ENCODE measurements around the gene IMP4. TPM values are rescaled to one million over a fixed set of nuclear protein-coding genes. Genes with fewer than 3 reads are reported as not detected.
A peak's percentile ranks its signal among the peaks of the same experiment; 100 is the strongest.

Gene IMP4
- total and polyA plus RNA-seq, 2 of the 13 experiments (the other 11 are each of a cell fraction or from before 2014, with no cell fraction given) = 142 to 158 TPM

- TF ChIP-seq ZBTB38 (CRISPR knock-in tag; IDR thresholded peaks at IDR 0.05) (no peak), KDM5B (CRISPR knock-in tag; IDR thresholded peaks at IDR 0.05; ENCODE audit: borderline replicate concordance) (no peak), POLR2A (IDR thresholded peaks at IDR 0.05; ENCODE audit: insufficient read depth in 1 of 2, low read depth in 2 of 2, low read length in 2 of 2) (no peak)
Measured at GRCh38 chr2:130327703-130328527, 14.8 kb upstream of the IMP4 start (continued).

- no peak for ATAC-seq
- Histone ChIP-seq H3K4me2 (ENCODE audit: low read depth, low read length) (peak overlapping the region; percentile 67), H3K27me3 (ENCODE audit: control insufficient read depth in 1 of 2, insufficient read depth in 2 of 2, low read length in 2 of 2) (peaks cover 0 to 37% of the 10 kb centered on the region in 2 experiments; a peak in 4 of 5 replicates), H2AFZ (ENCODE audit: low read length) (no peak overlapping the region), H3K79me2 (ENCODE audit: insufficient read depth, low read length) (no peaks in the 10 kb centered on the region), H3K9ac (ENCODE audit: insufficient read depth, low read depth, low read length) (no peak overlapping the region), H3K4me3 (replicated peaks in 1 of 3; ENCODE audit: insufficient read depth in 1 of 3, low read depth in 2 of 3, low read length in 3 of 3) (no peak overlapping the region), H4K20me1 (ENCODE audit: insufficient read depth, low read length) (no peaks in the 10 kb centered on the region), H3K4me1 (ENCODE audit: insufficient read depth, low read length) (peaks cover 21% of the 10 kb centered on the region), H3K27ac (ENCODE audit: extremely low read length, insufficient read depth, low read length) (no peak overlapping the region), H3K9me3 (ENCODE audit: low read length) (no peaks in the 10 kb centered on the region), H3K36me3 (replicated peaks in 1 of 2; ENCODE audit: control insufficient read depth in 1 of 2, insufficient read depth in 2 of 2, low read length in 2 of 2) (no peaks in the 10 kb centered on the region)
- no peak for FAIRE-seq
- no TSS peak for BruUV-seq (replicated peaks)
- in situ Hi-C loops (cut with HindIII; ENCODE audit: extremely low pct_ligation_motif_present, low pct_unique_long_range_greater_than_20kb) = no loop called here
- WGBS (ENCODE audit: low lambda C conversion rate) = 0% methylated on average over 2 of the region's 2 CpGs
- ChIA-PET POLR2A (interaction anchor here (1.4 to 1.9 kb wide), 2 partner anchors 13 to 27 kb away, joined by 3 to 11 read pairs; partner anchors contain the start of genes IMP4 and PTPN18), CTCF (ENCODE audit: low intra/inter-chr PET ratio, low total read pairs) (interaction anchor here (1.7 kb wide), 1 partner anchor 147 kb away, joined by 5 read pairs; the partner anchor contains the start of genes MZT2B and SMPD4)
- intact Hi-C loops (cut with micrococcal nuclease; ENCODE audit: unreplicated experiment) = no loop called here
- DNase-seq (ENCODE audit: low spot score) = no peak
- TF ChIP-seq ZBTB25 (CRISPR knock-in tag; IDR thresholded peaks at IDR 0.05) (no peak), ATAD3A (CRISPR knock-in tag; IDR thresholded peaks at IDR 0.05) (no peak), NAIF1 (CRISPR knock-in tag; IDR thresholded peaks at IDR 0.05; ENCODE audit: borderline replicate concordance) (no peak), TEAD3 (CRISPR knock-in tag; optimal IDR thresholded peaks at IDR 0.05; ENCODE audit: borderline replicate concordance) (no peak), PREB (CRISPR knock-in tag; IDR thresholded peaks at IDR 0.05) (no peak), THYN1 (CRISPR knock-in tag; IDR thresholded peaks at IDR 0.05; ENCODE audit: borderline replicate concordance, low read depth) (no peak), RCOR2 (CRISPR knock-in tag; IDR thresholded peaks at IDR 0.05) (no peak), PCBP2 (optimal IDR thresholded peaks at IDR 0.05; ENCODE audit: low read depth, low read length, poor library complexity, severe bottlenecking) (no peak), MXD3 (CRISPR knock-in tag; IDR thresholded peaks at IDR 0.05) (no peak), SNAI1 (CRISPR knock-in tag; IDR thresholded peaks at IDR 0.05; ENCODE audit: borderline replicate concordance) (no peak), HDAC6 (IDR thresholded peaks at IDR 0.05; ENCODE audit: low read depth, low read length) (no peak), ZNF773 (CRISPR knock-in tag; IDR thresholded peaks at IDR 0.05; ENCODE audit: borderline replicate concordance) (no peak), SKIL (CRISPR knock-in tag; IDR thresholded peaks at IDR 0.05; ENCODE audit: borderline replicate concordance) (no peak), MXD4 (CRISPR knock-in tag; IDR thresholded peaks at IDR 0.05) (no peak)
Measured at GRCh38 chr2:130328710-130329109, 14.0 kb upstream of the IMP4 start.
